GM19328 (cell line): ENCODE results near the gene ABCG1.

Experiments
- ATAC-seq: cut with Tn5 transposase; IDR thresholded peaks from one replicate; pipeline ENCODE4 v1.9.1; 2021; ENCODE audit warnings: mild to moderate bottlenecking, moderate library complexity; ENCODE audit not compliant: unreplicated experiment

ABCG1 gene

GRCh38 chr21:42250422-42251403, 31.8 kb downstream of the ABCG1 start:
- no peak for ATAC-seq

GRCh38 chr21:42251654-42252324, 32.8 kb downstream of the ABCG1 start:
- no peak for ATAC-seq

DNA sequence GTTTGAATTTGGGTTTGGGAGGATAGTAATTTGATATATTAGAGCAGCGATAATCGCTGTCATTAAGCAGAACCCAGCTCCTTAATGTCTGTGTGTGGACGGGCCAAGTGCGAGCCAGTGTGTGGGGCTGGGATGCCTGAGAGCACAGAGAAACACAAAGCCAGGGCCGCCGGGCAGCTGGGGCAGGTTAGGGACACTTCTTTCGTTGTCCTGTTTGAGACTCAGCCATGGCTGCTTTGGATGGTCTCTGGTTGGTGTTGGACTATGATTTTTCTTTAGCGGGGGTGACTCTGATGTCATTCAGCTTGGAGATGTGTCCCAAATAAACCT, 33.4 kb downstream of the ABCG1 start:
- ATAC-seq = no peak

DNA sequence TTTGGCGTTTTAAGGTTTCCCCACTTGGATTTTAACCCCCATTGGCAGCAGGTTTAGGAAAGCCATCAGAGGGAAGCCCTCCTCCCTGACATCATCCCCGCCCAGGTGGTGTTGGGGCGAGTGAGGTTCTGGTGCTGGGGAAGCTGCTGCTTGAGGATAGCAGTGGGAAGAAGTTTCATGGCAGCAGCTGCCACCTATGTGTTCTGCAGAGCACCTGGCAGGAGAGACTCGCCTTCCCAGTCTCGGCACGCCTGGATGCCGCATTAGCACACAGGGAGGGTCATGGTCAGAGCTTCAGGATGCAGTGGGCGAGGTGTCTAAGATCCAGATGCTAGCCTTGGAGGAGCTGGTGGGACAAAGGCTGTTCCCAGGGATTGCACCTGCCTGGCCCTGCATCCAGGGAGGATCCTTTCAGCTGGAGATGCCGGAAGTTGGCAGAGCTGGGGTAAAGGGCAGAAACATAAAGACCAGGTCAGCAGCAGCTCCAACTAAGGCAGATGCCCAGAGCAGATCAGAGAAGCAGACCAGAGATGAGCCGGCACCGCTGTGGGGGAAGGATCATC, 33.9 kb downstream of the ABCG1 start:
- ATAC-seq = no peak

DNA sequence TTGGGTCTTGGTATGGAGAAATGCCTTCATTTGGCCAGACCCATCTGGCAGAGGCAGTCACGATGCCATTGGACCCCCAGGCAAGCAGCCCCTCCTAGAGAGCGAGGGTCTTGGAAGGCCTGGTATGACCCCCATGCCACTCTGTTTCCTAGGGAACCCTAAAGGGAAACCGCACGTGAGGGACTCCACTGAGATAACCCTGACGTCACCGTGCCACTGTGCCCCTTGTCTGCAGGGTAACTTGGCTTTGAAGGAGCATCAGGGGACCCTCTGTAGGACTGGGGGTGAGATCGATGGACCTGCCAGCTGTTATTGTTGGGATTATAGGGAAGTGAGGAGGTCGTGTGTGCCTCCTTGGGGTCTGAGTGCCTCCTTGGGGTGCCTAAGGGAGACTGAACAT, 34.5 kb downstream of the ABCG1 start:
- no peak for ATAC-seq

- no peak for ATAC-seq
Observed at GRCh38 chr21:42254083-42254482, 35.1 kb downstream of the ABCG1 start.

GRCh38 chr21:42254651-42255601, 36.0 kb downstream of the ABCG1 start:
- ATAC-seq = no peak

DNA sequence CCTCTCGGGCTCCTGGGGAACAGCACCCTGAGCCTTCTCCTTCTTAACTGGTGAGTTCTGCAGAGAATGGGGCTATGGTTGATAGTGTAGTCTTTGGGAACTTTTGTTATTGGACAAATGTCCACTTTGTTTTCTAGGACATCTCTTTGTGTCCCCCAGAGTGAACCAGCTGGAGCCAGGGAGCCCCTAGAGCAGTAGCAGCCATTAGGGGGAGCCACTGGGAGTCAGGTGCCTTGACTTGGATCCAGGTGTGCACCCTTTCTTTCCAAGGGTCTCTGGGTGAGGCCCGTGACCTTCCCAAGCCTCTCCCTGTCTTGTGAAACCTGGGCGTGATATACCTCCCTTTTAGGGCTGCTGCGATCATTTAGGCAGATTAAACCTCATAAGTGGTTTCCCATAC, 36.9 kb downstream of the ABCG1 start:
- no peak for ATAC-seq

- ATAC-seq = no peak
Observed at GRCh38 chr21:42256316-42256715, 37.4 kb downstream of the ABCG1 start.

DNA sequence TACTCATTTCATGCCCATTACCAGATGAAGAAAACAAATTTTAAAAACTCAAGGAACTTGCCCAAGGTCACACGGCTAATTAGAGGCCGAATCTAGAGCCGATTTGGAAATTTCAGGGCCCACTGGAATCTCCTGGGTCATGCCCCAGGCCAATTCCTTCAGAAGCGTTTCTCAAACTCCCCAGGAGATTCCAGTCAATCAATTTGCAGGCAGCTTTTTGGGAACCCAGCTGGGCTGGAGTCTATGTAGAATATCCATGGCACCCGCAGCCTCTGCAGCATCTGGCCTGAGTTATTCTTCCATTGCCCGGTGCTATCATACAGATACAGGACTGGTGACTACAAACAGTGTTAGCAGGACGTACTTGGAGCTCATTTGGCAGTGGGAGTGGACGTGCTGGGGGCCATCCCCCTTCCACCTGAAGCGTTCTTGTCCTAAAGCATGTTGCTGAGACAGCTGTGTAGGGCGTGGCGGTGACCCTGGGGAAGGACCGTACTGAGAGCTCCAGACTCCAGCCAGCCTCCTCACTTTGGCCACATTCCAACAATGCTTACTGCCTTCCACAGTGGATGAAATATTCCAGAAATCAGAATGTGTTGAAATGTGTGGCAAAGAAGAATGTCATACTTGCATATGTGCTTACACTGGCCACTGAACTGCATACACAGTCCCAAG, 38.3 kb downstream of the ABCG1 start:
- no peak for ATAC-seq

DNA sequence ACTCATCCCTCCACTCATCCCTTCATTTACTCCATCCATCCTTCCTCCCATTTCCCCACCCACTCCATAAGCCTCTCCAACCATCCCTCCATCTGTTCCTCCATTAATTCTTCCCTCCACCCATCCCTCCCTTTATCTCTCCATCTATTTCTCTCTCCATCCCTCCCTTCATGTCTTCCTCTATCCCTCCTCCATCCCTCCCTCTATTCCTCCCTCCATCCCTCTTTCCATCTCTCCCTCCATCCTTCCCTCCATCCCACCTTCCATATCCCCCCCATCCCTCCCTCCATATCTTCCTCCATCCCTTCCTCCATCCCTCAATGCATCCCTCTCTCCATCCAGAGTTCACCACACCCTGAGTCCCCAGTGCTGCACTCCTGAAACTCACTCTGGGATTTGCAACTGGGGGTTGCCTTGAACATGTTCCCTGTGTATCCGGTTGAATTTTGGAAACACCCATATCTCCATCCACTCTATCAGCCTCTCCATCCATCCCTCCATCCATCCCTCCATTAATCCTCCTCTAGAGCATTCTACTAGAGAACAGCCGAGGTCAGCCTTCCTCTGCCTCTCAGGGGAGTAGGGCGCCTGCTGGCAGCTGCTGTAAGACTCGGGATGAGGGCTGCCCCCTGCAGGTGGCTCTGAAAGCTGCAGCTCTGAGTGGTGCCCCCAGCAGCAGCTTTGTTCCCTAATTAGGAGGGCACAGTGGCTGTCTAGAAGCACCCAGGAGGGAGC, 39.4 kb downstream of the ABCG1 start:
- no peak for ATAC-seq

GRCh38 chr21:42258885-42259407, 40.0 kb downstream of the ABCG1 start:
- no peak for ATAC-seq

- no peak for ATAC-seq
Observed at GRCh38 chr21:42260121-42260520, 41.2 kb downstream of the ABCG1 start.

- ATAC-seq = no peak
Observed at GRCh38 chr21:42261829-42262200, 42.9 kb downstream of the ABCG1 start.

- ATAC-seq = no peak
Observed at GRCh38 chr21:42262831-42263231, 43.9 kb downstream of the ABCG1 start.

DNA sequence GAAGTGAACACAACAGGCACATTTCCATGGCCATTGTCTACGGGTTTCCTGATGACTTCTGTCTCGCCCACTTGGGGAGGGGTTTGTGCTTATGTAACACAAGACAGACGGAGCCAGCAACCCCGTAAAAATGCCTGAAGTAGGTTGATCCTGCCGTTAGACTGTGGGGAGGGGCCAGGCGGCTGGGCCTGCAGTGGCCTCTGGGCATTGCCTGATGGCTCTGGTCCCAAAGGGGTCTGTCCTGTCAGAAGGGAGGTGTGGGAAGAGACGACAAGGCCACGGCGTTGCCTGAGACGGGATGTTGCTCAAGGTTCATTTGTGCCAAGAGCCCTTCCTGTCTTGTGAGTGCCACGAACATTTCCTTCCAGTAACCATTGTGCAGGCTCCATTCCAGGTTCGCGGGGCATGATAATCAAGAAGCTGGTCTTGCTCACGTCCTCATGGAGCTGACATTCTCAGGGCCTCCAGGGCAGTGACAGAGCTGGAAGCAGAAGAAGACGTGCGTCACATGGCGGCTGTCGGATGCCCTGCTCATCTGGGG, 44.7 kb downstream of the ABCG1 start:
- no peak for ATAC-seq

- ATAC-seq = no peak
Observed at GRCh38 chr21:42264245-42265195, 45.6 kb downstream of the ABCG1 start.

DNA sequence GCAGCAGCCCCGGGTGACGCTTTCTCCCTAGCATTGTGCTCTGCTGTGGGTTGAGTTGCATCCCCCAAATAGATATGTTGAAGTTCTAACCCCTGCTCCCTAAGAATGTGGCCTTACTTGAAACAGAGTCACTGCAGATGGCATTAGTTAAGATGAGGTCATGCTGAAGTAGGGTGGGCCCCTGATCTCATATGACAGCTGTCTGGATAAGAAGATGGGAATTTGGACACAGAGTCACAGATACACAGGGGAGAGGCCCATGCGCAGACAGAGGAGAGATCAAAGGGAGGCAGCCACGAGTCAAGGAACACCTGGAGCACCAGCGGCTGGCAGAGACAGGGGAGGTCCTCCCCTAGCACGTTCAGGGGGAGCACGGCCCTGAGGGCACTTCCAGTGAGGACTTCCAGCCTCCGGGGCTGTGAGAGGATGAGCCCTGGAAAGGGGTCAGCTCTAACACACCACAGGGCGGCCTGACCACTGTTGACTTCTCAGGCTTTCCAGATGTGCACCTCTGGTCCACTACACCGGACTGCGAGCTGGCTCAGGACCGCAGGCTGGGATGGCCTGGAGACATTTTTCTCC, 46.4 kb downstream of the ABCG1 start:
- ATAC-seq = no peak
